ENCODE results near the gene AMDHD2. TPM values are rescaled to one million over a fixed set of nuclear protein-coding genes. Genes with fewer than 3 reads are reported as not detected.

Gene AMDHD2
- total and polyA plus RNA-seq, 2 of the 8 experiments (the other 6 are each of a cell fraction or from before 2014, with no cell fraction given), result 43.0 to 54.6 TPM

- TF ChIP-seq CBX8 (IDR thresholded peaks at IDR 0.05; ENCODE audit: borderline replicate concordance, low read depth, low read length) (no peak), NRF1 (IDR thresholded peaks at IDR 0.05; ENCODE audit: low read depth, low read length) (peak; percentile 47; the same call in 1 of the 2 replicates), CHD1 (IDR thresholded peaks at IDR 0.05; ENCODE audit: low read depth, low read length) (peak; percentile 78; the same call in 1 of the 2 replicates), YY1 (IDR thresholded peaks at IDR 0.05; ENCODE audit: low read depth, low read length) (peak; percentile 97), SP1 (IDR thresholded peaks at IDR 0.05; ENCODE audit: low read depth, low read length) (peak; percentile 58; the same call in 1 of the 2 replicates), RBBP5 (IDR thresholded peaks at IDR 0.05; ENCODE audit: borderline replicate concordance, low read depth, low read length) (0 out of 2 replicates have a peak, but pooled peaks have one; percentile 34), KDM4A (IDR thresholded peaks at IDR 0.05; ENCODE audit: low read depth, low read length, severe bottlenecking) (peak; percentile 81), SP4 (IDR thresholded peaks at IDR 0.05; ENCODE audit: low read length) (peak; percentile 69; the same call in 1 of the 2 replicates)
These were observed 6.5 kb upstream of the AMDHD2 start, which contains the start of gene ATP6V0C (continued) for GRCh38 chr16:2513405-2514332.

Data from H1 (cell line).